Measurements from ENCODE around the gene ZNF559. TPM values are rescaled to one million over a fixed set of nuclear protein-coding genes. Genes with fewer than 3 reads are reported as not detected.
"Not testable (repeated sequence)": the region's sequence is repeated elsewhere in the genome, so short reads cannot be mapped to it uniquely, and the experiment has no call there.

The ZNF559 gene
- 6.8 and 15.9 TPM in 2 replicates for total RNA-seq (2014; rRNA removed; shearing (Covaris generic))

GRCh38 chr19:9323919-9324583 lies at the start of gene ZNF559:
ZNF559 (plus strand) TSS chr19:9324179; CDS start chr19:9338550, 14,371 bp downstream.
- DNase-seq (ENCODE audit: low spot score): peak; percentile 95

GRCh38 chr19:9283485-9283884 lies 40.5 kb upstream of the ZNF559 start:
- DNase-seq (ENCODE audit: low spot score): not testable (repeated sequence)

GRCh38 chr19:9289231-9289884 lies 34.6 kb upstream of the ZNF559 start:
- DNase-seq (ENCODE audit: low spot score): no peak

- no peak for DNase-seq (ENCODE audit: low spot score)
Observed at GRCh38 chr19:9295411-9295849, 28.5 kb upstream of the ZNF559 start.

- DNase-seq (ENCODE audit: low spot score): no peak
Observed at GRCh38 chr19:9296336-9296735, 27.6 kb upstream of the ZNF559 start.

- peak; percentile 42 for DNase-seq (ENCODE audit: low spot score)
Observed at GRCh38 chr19:9306443-9306842, 17.5 kb upstream of the ZNF559 start.

- DNase-seq (ENCODE audit: low spot score): no peak
Observed at GRCh38 chr19:9308091-9308770, 15.7 kb upstream of the ZNF559 start.

- peak; percentile 99 for DNase-seq (ENCODE audit: low spot score)
Observed at GRCh38 chr19:9309139-9309973, 14.6 kb upstream of the ZNF559 start, which contains the start of gene ZNF699. ZNF699 (minus strand) TSS chr19:9309838; CDS start chr19:9305119, 4,719 bp downstream.

- DNase-seq (ENCODE audit: low spot score): no peak
Observed at GRCh38 chr19:9309974-9310446, 14.0 kb upstream of the ZNF559 start.

GRCh38 chr19:9313756-9314155 lies 10.2 kb upstream of the ZNF559 start:
- no peak for DNase-seq (ENCODE audit: low spot score)

GRCh38 chr19:9321338-9321737 lies 2.6 kb upstream of the ZNF559 start:
- no peak for DNase-seq (ENCODE audit: low spot score)

- DNase-seq (ENCODE audit: low spot score): not testable (repeated sequence)
Observed at GRCh38 chr19:9321756-9322155, 2.2 kb upstream of the ZNF559 start.

- not testable (repeated sequence) for DNase-seq (ENCODE audit: low spot score)
Observed at GRCh38 chr19:9322201-9322600, 1.8 kb upstream of the ZNF559 start.

GRCh38 chr19:9323557-9323918 lies 441 bp upstream of the ZNF559 start:
- DNase-seq (ENCODE audit: low spot score): peak; percentile 68

GRCh38 chr19:9324584-9324962 lies 594 bp downstream of the ZNF559 start:
- no peak for DNase-seq (ENCODE audit: low spot score)

GRCh38 chr19:9329999-9330398 lies 6.0 kb downstream of the ZNF559 start:
- DNase-seq (ENCODE audit: low spot score): no peak

- no peak for DNase-seq (ENCODE audit: low spot score)
Observed at GRCh38 chr19:9342610-9343304, 18.8 kb downstream of the ZNF559 start.

GRCh38 chr19:9345005-9345404 lies 21.0 kb downstream of the ZNF559 start:
- DNase-seq (ENCODE audit: low spot score): no peak

GRCh38 chr19:9348253-9348652 lies 24.3 kb downstream of the ZNF559 start:
- DNase-seq (ENCODE audit: low spot score): no peak

GRCh38 chr19:9348671-9349070 lies 24.7 kb downstream of the ZNF559 start:
- DNase-seq (ENCODE audit: low spot score): no peak

- DNase-seq (ENCODE audit: low spot score): no peak
Observed at GRCh38 chr19:9352505-9352904, 28.5 kb downstream of the ZNF559 start.

All from H4 (cell line).